Measurements from ENCODE around the gene PAPPA2.
"Not testable (repeated sequence)": the region's sequence is repeated elsewhere in the genome, so short reads cannot be mapped to it uniquely, and the experiment has no call there.

PAPPA2 gene

DNA sequence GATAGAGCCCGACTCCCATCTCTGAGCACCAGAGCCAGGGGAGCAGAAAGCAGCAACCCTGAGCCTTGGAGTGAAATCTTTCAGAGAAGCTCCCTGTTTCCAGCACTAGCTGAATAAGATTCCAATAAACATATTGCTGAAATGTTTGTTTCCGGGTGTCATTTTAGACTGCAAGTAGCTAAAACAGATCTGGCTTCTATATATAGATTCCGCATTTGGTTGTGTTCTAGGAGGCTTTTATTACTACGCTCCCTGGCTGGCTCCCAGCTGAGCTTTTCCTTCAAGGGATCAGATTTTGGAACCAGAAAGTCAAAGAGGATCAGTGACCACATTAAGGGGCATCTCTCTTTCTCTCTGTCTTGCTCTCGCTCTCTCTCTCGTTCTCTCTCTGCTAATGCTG lies 88.2 kb downstream of the PAPPA2 start:
- Histone ChIP-seq H3K27ac (ENCODE audit: low read depth, low read length) (no peak overlapping the region), H3K4me3 (ENCODE audit: low read depth, low read length) (no peak overlapping the region), H2AFZ (ENCODE audit: low read length, unreplicated experiment) (no peak overlapping the region), H3K27me3 (ENCODE audit: insufficient read depth, low read length) (peaks cover 36% of the 10 kb centered on the region), H3K4me1 (ENCODE audit: control insufficient read depth, insufficient read depth, low read length, unreplicated experiment) (no peaks in the 10 kb centered on the region), H3K79me2 (ENCODE audit: control insufficient read depth, insufficient read depth, low read length, unreplicated experiment) (no peaks in the 10 kb centered on the region), H3K36me3 (ENCODE audit: insufficient read depth, low read length) (no peaks in the 10 kb centered on the region)

- H3K4me1 ChIP-seq (ENCODE audit: control insufficient read depth, insufficient read depth, low read length, unreplicated experiment) = no peaks in the 10 kb centered on the region
- H3K79me2 ChIP-seq (ENCODE audit: control insufficient read depth, insufficient read depth, low read length, unreplicated experiment) = no peaks in the 10 kb centered on the region
- peaks cover 36% of the 10 kb centered on the region for H3K27me3 ChIP-seq (ENCODE audit: insufficient read depth, low read length)
- H3K4me3 ChIP-seq (ENCODE audit: low read depth, low read length) = no peak overlapping the region
- H3K36me3 ChIP-seq (ENCODE audit: insufficient read depth, low read length) = no peaks in the 10 kb centered on the region
- H2AFZ ChIP-seq (ENCODE audit: low read length, unreplicated experiment) = no peak overlapping the region
- H3K27ac ChIP-seq (ENCODE audit: low read depth, low read length) = no peak overlapping the region
Observed at GRCh38 chr1:176552217-176552991, 89.4 kb downstream of the PAPPA2 start.

- no peak overlapping the region for H3K27ac ChIP-seq (ENCODE audit: low read depth, low read length)
- no peaks in the 10 kb centered on the region for H3K79me2 ChIP-seq (ENCODE audit: control insufficient read depth, insufficient read depth, low read length, unreplicated experiment)
- peaks cover 36% of the 10 kb centered on the region for H3K27me3 ChIP-seq (ENCODE audit: insufficient read depth, low read length)
- no peak overlapping the region for H2AFZ ChIP-seq (ENCODE audit: low read length, unreplicated experiment)
- H3K4me3 ChIP-seq (ENCODE audit: low read depth, low read length) = no peak overlapping the region
- H3K4me1 ChIP-seq (ENCODE audit: control insufficient read depth, insufficient read depth, low read length, unreplicated experiment) = no peaks in the 10 kb centered on the region
- H3K36me3 ChIP-seq (ENCODE audit: insufficient read depth, low read length) = no peaks in the 10 kb centered on the region
Observed at GRCh38 chr1:176552999-176553398, 90.0 kb downstream of the PAPPA2 start.

DNA sequence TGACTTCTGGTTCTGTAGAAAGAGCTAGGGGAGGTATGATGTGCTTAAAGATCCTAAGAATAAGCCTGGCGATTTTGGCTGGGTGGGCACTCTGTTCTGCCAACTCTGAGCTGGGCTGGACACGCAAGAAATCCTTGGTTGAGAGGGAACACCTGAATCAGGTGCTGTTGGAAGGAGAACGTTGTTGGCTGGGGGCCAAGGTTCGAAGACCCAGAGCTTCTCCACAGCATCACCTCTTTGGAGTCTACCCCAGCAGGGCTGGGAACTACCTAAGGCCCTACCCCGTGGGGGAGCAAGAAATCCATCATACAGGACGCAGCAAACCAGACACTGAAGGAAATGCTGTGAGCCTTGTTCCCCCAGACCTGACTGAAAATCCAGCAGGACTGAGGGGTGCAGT lies 93.3 kb downstream of the PAPPA2 start:
- Histone ChIP-seq H3K27me3 (ENCODE audit: insufficient read depth, low read length) (peaks cover 29% of the 10 kb centered on the region), H2AFZ (ENCODE audit: low read length, unreplicated experiment) (no peak overlapping the region), H3K4me1 (ENCODE audit: control insufficient read depth, insufficient read depth, low read length, unreplicated experiment) (peaks cover 8% of the 10 kb centered on the region), H3K79me2 (ENCODE audit: control insufficient read depth, insufficient read depth, low read length, unreplicated experiment) (no peaks in the 10 kb centered on the region), H3K27ac (ENCODE audit: low read depth, low read length) (no peak overlapping the region), H3K4me3 (ENCODE audit: low read depth, low read length) (no peak overlapping the region), H3K36me3 (ENCODE audit: insufficient read depth, low read length) (no peaks in the 10 kb centered on the region)

GRCh38 chr1:176557543-176558258 lies 94.7 kb downstream of the PAPPA2 start:
- Histone ChIP-seq H3K4me3 (ENCODE audit: low read depth, low read length) (no peak overlapping the region), H2AFZ (ENCODE audit: low read length, unreplicated experiment) (no peak overlapping the region), H3K4me1 (ENCODE audit: control insufficient read depth, insufficient read depth, low read length, unreplicated experiment) (peaks cover 8% of the 10 kb centered on the region), H3K79me2 (ENCODE audit: control insufficient read depth, insufficient read depth, low read length, unreplicated experiment) (no peaks in the 10 kb centered on the region), H3K36me3 (ENCODE audit: insufficient read depth, low read length) (no peaks in the 10 kb centered on the region), H3K27ac (ENCODE audit: low read depth, low read length) (no peak overlapping the region), H3K27me3 (ENCODE audit: insufficient read depth, low read length) (peaks cover 20% of the 10 kb centered on the region)

- H3K36me3 ChIP-seq (ENCODE audit: insufficient read depth, low read length) = no peaks in the 10 kb centered on the region
- no peaks in the 10 kb centered on the region for H3K79me2 ChIP-seq (ENCODE audit: control insufficient read depth, insufficient read depth, low read length, unreplicated experiment)
- H3K4me3 ChIP-seq (ENCODE audit: low read depth, low read length) = no peak overlapping the region
- peaks cover 13% of the 10 kb centered on the region for H3K27me3 ChIP-seq (ENCODE audit: insufficient read depth, low read length)
- no peak overlapping the region for H2AFZ ChIP-seq (ENCODE audit: low read length, unreplicated experiment)
- H3K4me1 ChIP-seq (ENCODE audit: control insufficient read depth, insufficient read depth, low read length, unreplicated experiment) = peaks cover 8% of the 10 kb centered on the region
- H3K27ac ChIP-seq (ENCODE audit: low read depth, low read length) = no peak overlapping the region
Observed at GRCh38 chr1:176558561-176558960, 95.6 kb downstream of the PAPPA2 start.

GRCh38 chr1:176559474-176559873 lies 96.5 kb downstream of the PAPPA2 start:
- Histone ChIP-seq H3K27ac (ENCODE audit: low read depth, low read length) (no peak overlapping the region), H2AFZ (ENCODE audit: low read length, unreplicated experiment) (no peak overlapping the region), H3K4me3 (ENCODE audit: low read depth, low read length) (no peak overlapping the region), H3K4me1 (ENCODE audit: control insufficient read depth, insufficient read depth, low read length, unreplicated experiment) (peaks cover 8% of the 10 kb centered on the region), H3K27me3 (ENCODE audit: insufficient read depth, low read length) (peaks cover 5% of the 10 kb centered on the region), H3K79me2 (ENCODE audit: control insufficient read depth, insufficient read depth, low read length, unreplicated experiment) (no peaks in the 10 kb centered on the region), H3K36me3 (ENCODE audit: insufficient read depth, low read length) (no peaks in the 10 kb centered on the region)

GRCh38 chr1:176559878-176560277 lies 96.9 kb downstream of the PAPPA2 start:
- Histone ChIP-seq H3K27ac (ENCODE audit: low read depth, low read length) (no peak overlapping the region), H3K4me3 (ENCODE audit: low read depth, low read length) (no peak overlapping the region), H2AFZ (ENCODE audit: low read length, unreplicated experiment) (no peak overlapping the region), H3K27me3 (ENCODE audit: insufficient read depth, low read length) (peaks cover 2% of the 10 kb centered on the region), H3K36me3 (ENCODE audit: insufficient read depth, low read length) (no peaks in the 10 kb centered on the region), H3K79me2 (ENCODE audit: control insufficient read depth, insufficient read depth, low read length, unreplicated experiment) (no peaks in the 10 kb centered on the region), H3K4me1 (ENCODE audit: control insufficient read depth, insufficient read depth, low read length, unreplicated experiment) (peaks cover 8% of the 10 kb centered on the region)

DNA sequence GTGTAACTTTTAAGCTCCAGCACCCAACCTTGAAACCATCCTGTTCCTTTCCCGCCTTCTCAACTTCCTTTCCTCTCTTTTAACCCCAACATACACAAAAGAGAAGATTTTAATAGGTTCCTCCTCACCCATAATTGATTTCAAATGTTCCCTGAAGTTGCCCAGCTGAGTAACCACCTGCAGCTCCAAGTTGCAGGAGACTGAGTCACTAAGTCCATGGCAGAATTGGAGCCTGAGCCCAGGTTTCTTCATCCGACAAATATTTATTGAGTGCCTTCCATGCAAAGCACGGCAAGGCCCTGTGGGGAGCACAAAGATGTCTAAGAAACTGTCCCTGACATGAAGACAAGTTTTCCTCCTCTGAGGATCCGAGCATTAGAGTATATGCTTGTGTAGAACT lies 97.7 kb downstream of the PAPPA2 start:
- no peak overlapping the region for H2AFZ ChIP-seq (ENCODE audit: low read length, unreplicated experiment)
- H3K27ac ChIP-seq (ENCODE audit: low read depth, low read length) = no peak overlapping the region
- H3K4me1 ChIP-seq (ENCODE audit: control insufficient read depth, insufficient read depth, low read length, unreplicated experiment) = peaks cover 15% of the 10 kb centered on the region

DNA sequence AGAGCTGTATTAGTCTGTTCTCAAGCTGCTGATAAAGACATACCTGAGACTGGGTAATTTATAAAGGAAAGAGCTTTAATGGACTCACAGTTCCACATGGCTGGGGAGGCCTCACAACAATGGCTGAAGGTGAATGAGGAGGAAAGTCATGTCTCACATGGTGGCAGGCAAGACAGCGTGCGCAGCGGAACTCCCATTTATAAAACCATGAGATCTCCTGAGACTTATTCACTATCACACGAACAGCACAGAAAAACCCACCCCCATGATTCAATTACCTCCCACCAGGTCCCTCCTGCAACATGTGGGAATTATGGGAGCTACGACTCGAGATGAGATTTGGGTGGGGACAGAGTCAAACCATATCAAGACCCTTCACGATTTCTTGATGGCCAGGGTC lies 98.8 kb downstream of the PAPPA2 start:
- not testable (repeated sequence) for H3K27me3 ChIP-seq (ENCODE audit: insufficient read depth, low read length); H3K79me2 ChIP-seq (ENCODE audit: control insufficient read depth, insufficient read depth, low read length, unreplicated experiment); H3K36me3 ChIP-seq (ENCODE audit: insufficient read depth, low read length); H3K4me3 ChIP-seq (ENCODE audit: low read depth, low read length); H2AFZ ChIP-seq (ENCODE audit: low read length, unreplicated experiment); H3K27ac ChIP-seq (ENCODE audit: low read depth, low read length)
- peaks cover 25% of the 10 kb centered on the region for H3K4me1 ChIP-seq (ENCODE audit: control insufficient read depth, insufficient read depth, low read length, unreplicated experiment)

More for the DNA sequence above, 97.7 kb downstream of the PAPPA2 start:
- H3K79me2 ChIP-seq (ENCODE audit: control insufficient read depth, insufficient read depth, low read length, unreplicated experiment) = no peaks in the 10 kb centered on the region
- no peaks in the 10 kb centered on the region for H3K36me3 ChIP-seq (ENCODE audit: insufficient read depth, low read length)
- H3K27me3 ChIP-seq (ENCODE audit: insufficient read depth, low read length) = no peaks in the 10 kb centered on the region; the same call in 1 of the 2 replicates
- H3K4me3 ChIP-seq (ENCODE audit: low read depth, low read length) = no peak overlapping the region
